Measurements from ENCODE around the gene RPS6KB2. TPM values are rescaled to one million over a fixed set of nuclear protein-coding genes. Genes with fewer than 3 reads are reported as not detected.
A peak's percentile ranks its signal among the peaks of the same experiment; 100 is the strongest.

Gene RPS6KB2
- total and polyA plus RNA-seq, 9 of the 15 experiments (the other 6 are each of a cell fraction or from before 2014, with no cell fraction given): 0.42 to 122 (median 82.6) TPM

DNA sequence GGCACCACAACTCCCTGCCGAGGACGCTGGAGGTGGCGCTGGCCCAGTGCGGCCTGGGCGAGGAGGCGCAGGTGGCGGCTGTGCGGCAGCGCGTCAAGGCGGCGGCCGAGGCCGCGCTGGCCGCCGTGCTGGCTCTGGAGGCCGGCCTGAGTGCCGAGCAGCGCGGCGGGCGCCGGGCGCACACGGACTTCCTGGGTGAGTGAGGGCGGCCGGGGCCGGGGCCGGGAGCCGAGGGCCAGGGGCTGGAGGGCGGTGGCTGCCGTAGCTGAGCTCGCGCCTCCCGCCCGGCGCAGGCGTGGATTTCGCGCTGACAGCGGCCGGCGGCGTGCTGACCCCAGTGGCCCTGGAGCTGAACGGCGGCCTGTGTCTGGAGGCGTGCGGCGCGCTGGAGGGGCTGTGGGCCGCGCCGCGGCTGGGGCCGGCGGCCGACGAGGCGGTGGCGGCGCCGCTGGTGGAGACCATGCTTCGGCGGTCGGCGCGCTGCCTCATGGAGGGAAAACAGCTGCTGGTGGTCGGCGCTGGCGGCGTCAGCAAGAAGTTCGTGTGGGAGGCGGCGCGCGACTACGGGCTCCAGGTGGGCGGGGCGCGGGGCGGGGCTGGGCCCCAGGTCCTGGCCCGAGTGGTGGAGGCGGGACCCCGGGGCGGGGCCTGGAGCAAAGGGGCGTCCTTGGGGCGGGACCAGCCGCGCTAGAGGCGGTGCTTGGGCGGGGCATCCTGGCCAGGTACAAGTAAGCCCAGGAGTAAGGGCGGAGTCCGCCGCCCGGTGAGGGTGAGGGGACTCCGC, 7.5 kb upstream of the RPS6KB2 start (continued):
- TF ChIP-seq ZNF780A (CRISPR knock-in tag; IDR thresholded peaks at IDR 0.05): no peak
- no peak for TF ChIP-seq TOE1 (IDR thresholded peaks at IDR 0.05; ENCODE audit: borderline replicate concordance)
- TF ChIP-seq TOE1 (CRISPR knock-in tag; IDR thresholded peaks at IDR 0.05; ENCODE audit: borderline replicate concordance, low read depth): no peak
- no peak for TF ChIP-seq KAT8 (IDR thresholded peaks at IDR 0.05; ENCODE audit: low read depth)
- TF ChIP-seq ZNF134 (CRISPR knock-in tag; conservative IDR thresholded peaks at IDR 0.05): no peak
- no peak for TF ChIP-seq ZKSCAN1 (IDR thresholded peaks at IDR 0.05; ENCODE audit: low read depth, low read length)
- TF ChIP-seq U2AF2 (optimal IDR thresholded peaks at IDR 0.05; ENCODE audit: low read depth, low read length): no peak
- TF ChIP-seq ZNF586 (CRISPR knock-in tag; conservative IDR thresholded peaks at IDR 0.05): no peak
- peak; percentile 46; the same call in 1 of the 2 replicates for TF ChIP-seq ZBTB7A (IDR thresholded peaks at IDR 0.05; ENCODE audit: borderline replicate concordance, control insufficient read depth, low read depth, low read length)
- no peak for TF ChIP-seq GATAD2A (IDR thresholded peaks at IDR 0.05)
- no peak for TF ChIP-seq TGIF2 (CRISPR knock-in tag; IDR thresholded peaks at IDR 0.05)
- TF ChIP-seq MECOM (CRISPR knock-in tag; IDR thresholded peaks at IDR 0.05): no peak
- TF ChIP-seq JUND (IDR thresholded peaks at IDR 0.05; ENCODE audit: borderline replicate concordance, low read depth, low read length): 0 out of 2 replicates have a peak, but pooled peaks have one; percentile 13
- TF ChIP-seq JUND (tag; IDR thresholded peaks at IDR 0.05; ENCODE audit: borderline replicate concordance, low read depth, low read length): no peak; the same call in 2 of the 3 replicates
- TF ChIP-seq DIDO1 (tag; IDR thresholded peaks at IDR 0.05; ENCODE audit: low read depth): no peak
- TF ChIP-seq, protein P1, sequence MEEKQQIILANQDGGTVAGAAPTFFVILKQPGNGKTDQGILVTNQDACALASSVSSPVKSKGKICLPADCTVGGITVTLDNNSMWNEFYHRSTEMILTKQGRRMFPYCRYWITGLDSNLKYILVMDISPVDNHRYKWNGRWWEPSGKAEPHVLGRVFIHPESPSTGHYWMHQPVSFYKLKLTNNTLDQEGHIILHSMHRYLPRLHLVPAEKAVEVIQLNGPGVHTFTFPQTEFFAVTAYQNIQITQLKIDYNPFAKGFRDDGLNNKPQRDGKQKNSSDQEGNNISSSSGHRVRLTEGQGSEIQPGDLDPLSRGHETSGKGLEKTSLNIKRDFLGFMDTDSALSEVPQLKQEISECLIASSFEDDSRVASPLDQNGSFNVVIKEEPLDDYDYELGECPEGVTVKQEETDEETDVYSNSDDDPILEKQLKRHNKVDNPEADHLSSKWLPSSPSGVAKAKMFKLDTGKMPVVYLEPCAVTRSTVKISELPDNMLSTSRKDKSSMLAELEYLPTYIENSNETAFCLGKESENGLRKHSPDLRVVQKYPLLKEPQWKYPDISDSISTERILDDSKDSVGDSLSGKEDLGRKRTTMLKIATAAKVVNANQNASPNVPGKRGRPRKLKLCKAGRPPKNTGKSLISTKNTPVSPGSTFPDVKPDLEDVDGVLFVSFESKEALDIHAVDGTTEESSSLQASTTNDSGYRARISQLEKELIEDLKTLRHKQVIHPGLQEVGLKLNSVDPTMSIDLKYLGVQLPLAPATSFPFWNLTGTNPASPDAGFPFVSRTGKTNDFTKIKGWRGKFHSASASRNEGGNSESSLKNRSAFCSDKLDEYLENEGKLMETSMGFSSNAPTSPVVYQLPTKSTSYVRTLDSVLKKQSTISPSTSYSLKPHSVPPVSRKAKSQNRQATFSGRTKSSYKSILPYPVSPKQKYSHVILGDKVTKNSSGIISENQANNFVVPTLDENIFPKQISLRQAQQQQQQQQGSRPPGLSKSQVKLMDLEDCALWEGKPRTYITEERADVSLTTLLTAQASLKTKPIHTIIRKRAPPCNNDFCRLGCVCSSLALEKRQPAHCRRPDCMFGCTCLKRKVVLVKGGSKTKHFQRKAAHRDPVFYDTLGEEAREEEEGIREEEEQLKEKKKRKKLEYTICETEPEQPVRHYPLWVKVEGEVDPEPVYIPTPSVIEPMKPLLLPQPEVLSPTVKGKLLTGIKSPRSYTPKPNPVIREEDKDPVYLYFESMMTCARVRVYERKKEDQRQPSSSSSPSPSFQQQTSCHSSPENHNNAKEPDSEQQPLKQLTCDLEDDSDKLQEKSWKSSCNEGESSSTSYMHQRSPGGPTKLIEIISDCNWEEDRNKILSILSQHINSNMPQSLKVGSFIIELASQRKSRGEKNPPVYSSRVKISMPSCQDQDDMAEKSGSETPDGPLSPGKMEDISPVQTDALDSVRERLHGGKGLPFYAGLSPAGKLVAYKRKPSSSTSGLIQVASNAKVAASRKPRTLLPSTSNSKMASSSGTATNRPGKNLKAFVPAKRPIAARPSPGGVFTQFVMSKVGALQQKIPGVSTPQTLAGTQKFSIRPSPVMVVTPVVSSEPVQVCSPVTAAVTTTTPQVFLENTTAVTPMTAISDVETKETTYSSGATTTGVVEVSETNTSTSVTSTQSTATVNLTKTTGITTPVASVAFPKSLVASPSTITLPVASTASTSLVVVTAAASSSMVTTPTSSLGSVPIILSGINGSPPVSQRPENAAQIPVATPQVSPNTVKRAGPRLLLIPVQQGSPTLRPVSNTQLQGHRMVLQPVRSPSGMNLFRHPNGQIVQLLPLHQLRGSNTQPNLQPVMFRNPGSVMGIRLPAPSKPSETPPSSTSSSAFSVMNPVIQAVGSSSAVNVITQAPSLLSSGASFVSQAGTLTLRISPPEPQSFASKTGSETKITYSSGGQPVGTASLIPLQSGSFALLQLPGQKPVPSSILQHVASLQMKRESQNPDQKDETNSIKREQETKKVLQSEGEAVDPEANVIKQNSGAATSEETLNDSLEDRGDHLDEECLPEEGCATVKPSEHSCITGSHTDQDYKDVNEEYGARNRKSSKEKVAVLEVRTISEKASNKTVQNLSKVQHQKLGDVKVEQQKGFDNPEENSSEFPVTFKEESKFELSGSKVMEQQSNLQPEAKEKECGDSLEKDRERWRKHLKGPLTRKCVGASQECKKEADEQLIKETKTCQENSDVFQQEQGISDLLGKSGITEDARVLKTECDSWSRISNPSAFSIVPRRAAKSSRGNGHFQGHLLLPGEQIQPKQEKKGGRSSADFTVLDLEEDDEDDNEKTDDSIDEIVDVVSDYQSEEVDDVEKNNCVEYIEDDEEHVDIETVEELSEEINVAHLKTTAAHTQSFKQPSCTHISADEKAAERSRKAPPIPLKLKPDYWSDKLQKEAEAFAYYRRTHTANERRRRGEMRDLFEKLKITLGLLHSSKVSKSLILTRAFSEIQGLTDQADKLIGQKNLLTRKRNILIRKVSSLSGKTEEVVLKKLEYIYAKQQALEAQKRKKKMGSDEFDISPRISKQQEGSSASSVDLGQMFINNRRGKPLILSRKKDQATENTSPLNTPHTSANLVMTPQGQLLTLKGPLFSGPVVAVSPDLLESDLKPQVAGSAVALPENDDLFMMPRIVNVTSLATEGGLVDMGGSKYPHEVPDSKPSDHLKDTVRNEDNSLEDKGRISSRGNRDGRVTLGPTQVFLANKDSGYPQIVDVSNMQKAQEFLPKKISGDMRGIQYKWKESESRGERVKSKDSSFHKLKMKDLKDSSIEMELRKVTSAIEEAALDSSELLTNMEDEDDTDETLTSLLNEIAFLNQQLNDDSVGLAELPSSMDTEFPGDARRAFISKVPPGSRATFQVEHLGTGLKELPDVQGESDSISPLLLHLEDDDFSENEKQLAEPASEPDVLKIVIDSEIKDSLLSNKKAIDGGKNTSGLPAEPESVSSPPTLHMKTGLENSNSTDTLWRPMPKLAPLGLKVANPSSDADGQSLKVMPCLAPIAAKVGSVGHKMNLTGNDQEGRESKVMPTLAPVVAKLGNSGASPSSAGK (IDR thresholded peaks at IDR 0.05): no peak

Data from K562 (cell line).